ENCODE data around the gene STAB2. TPM values are rescaled to one million over a fixed set of nuclear protein-coding genes. Genes with fewer than 3 reads are reported as not detected.

The STAB2 gene
- total and polyA plus RNA-seq, 4 experiments from 2014 or later: not detected

GRCh38 chr12:103635419-103635818 lies 48.3 kb downstream of the STAB2 start:
- H3K9me3 ChIP-seq (ENCODE audit: control insufficient read depth in 1 of 2, low read length in 2 of 2): no peaks in the 10 kb centered on the region
- no peaks in the 10 kb centered on the region for H3K4me1 ChIP-seq (ENCODE audit: insufficient read depth, low read length)
- no peaks in the 10 kb centered on the region for H3K27me3 ChIP-seq (ENCODE audit: insufficient read depth, low read length)
- Mint-ChIP-seq H3K36me3 (no peaks in the 10 kb centered on the region), H3K27me3 (no peaks in the 10 kb centered on the region), H3K9me3 (peaks cover 0 to 23% (median 9%) of the 10 kb centered on the region in 8 donors), H3K4me3 (no peak overlapping the region), H3K27ac (no peak overlapping the region), H3K4me1 (no peaks in the 10 kb centered on the region)
- no peak for DNase-seq
- intact Hi-C loops (cut with micrococcal nuclease): no loop called here
- no peaks in the 10 kb centered on the region for H3K36me3 ChIP-seq (ENCODE audit: insufficient read depth, low read length)
- H3K27ac ChIP-seq (ENCODE audit: low read depth, low read length): no peak overlapping the region
- POLR2A ChIA-PET (ENCODE audit: partially characterized antibody): interaction anchor here (0.6 kb wide), 1 partner anchor 1345 kb away, joined by 3 read pairs; no protein-coding TSS in a partner anchor
- H3K4me3 ChIP-seq (ENCODE audit: low read length in 2 of 2): no peak overlapping the region
- CTCF ChIA-PET (ENCODE audit: partially characterized antibody): no interaction called here

- ChIA-PET CTCF (ENCODE audit: partially characterized antibody) (no interaction called here), POLR2A (ENCODE audit: partially characterized antibody) (no interaction called here)
- Histone ChIP-seq H3K27ac (ENCODE audit: low read depth, low read length) (no peak overlapping the region), H3K36me3 (ENCODE audit: insufficient read depth, low read length) (no peaks in the 10 kb centered on the region), H3K27me3 (ENCODE audit: insufficient read depth, low read length) (no peaks in the 10 kb centered on the region), H3K4me3 (ENCODE audit: low read length in 2 of 2) (no peak overlapping the region), H3K4me1 (ENCODE audit: insufficient read depth, low read length) (no peaks in the 10 kb centered on the region), H3K9me3 (ENCODE audit: control insufficient read depth in 1 of 2, low read length in 2 of 2) (no peaks in the 10 kb centered on the region)
- H3K27me3 Mint-ChIP-seq: no peaks in the 10 kb centered on the region
- DNase-seq: no peak
- no peaks in the 10 kb centered on the region for H3K4me1 Mint-ChIP-seq
- no peak overlapping the region for H3K27ac Mint-ChIP-seq
- intact Hi-C loops (cut with micrococcal nuclease): no loop called here
- no peaks in the 10 kb centered on the region for H3K36me3 Mint-ChIP-seq
- no peak overlapping the region for H3K4me3 Mint-ChIP-seq
- peaks cover 0 to 20% (median 5%) of the 10 kb centered on the region in 8 donors for H3K9me3 Mint-ChIP-seq
Measured at GRCh38 chr12:103637021-103637420, 49.9 kb downstream of the STAB2 start.

- peaks cover 0 to 16% (median 4%) of the 10 kb centered on the region in 8 donors for H3K9me3 Mint-ChIP-seq
- no peaks in the 10 kb centered on the region for H3K4me1 ChIP-seq (ENCODE audit: insufficient read depth, low read length)
- H3K27ac ChIP-seq (ENCODE audit: low read depth, low read length): no peak overlapping the region
- H3K9me3 ChIP-seq (ENCODE audit: control insufficient read depth in 1 of 2, low read length in 2 of 2): no peaks in the 10 kb centered on the region
- CTCF ChIA-PET (ENCODE audit: partially characterized antibody): no interaction called here
- no peaks in the 10 kb centered on the region for H3K36me3 Mint-ChIP-seq
- H3K4me1 Mint-ChIP-seq: no peaks in the 10 kb centered on the region
- H3K36me3 ChIP-seq (ENCODE audit: insufficient read depth, low read length): no peaks in the 10 kb centered on the region
- no peaks in the 10 kb centered on the region for H3K27me3 ChIP-seq (ENCODE audit: insufficient read depth, low read length)
- H3K27ac Mint-ChIP-seq: no peak overlapping the region
- H3K4me3 ChIP-seq (ENCODE audit: low read length in 2 of 2): no peak overlapping the region
- DNase-seq: no peak
- no peak overlapping the region for H3K4me3 Mint-ChIP-seq
- POLR2A ChIA-PET (ENCODE audit: partially characterized antibody): no interaction called here
- no peaks in the 10 kb centered on the region for H3K27me3 Mint-ChIP-seq
- intact Hi-C loops (cut with micrococcal nuclease): no loop called here
Measured at GRCh38 chr12:103637429-103637828, 50.4 kb downstream of the STAB2 start.

GRCh38 chr12:103639983-103640382 lies 52.9 kb downstream of the STAB2 start:
- intact Hi-C loops (cut with micrococcal nuclease): no loop called here
- H3K36me3 Mint-ChIP-seq: no peaks in the 10 kb centered on the region
- H3K27me3 Mint-ChIP-seq: no peaks in the 10 kb centered on the region
- no peak overlapping the region for H3K27ac Mint-ChIP-seq
- H3K27me3 ChIP-seq (ENCODE audit: insufficient read depth, low read length): no peaks in the 10 kb centered on the region
- H3K4me3 ChIP-seq (ENCODE audit: low read length in 2 of 2): no peak overlapping the region
- H3K9me3 ChIP-seq (ENCODE audit: control insufficient read depth in 1 of 2, low read length in 2 of 2): no peaks in the 10 kb centered on the region
- ChIA-PET POLR2A (ENCODE audit: partially characterized antibody) (no interaction called here), CTCF (ENCODE audit: partially characterized antibody) (no interaction called here)
- no peaks in the 10 kb centered on the region for H3K36me3 ChIP-seq (ENCODE audit: insufficient read depth, low read length)
- DNase-seq: no peak
- no peak overlapping the region for H3K27ac ChIP-seq (ENCODE audit: low read depth, low read length)
- no peak overlapping the region for H3K4me3 Mint-ChIP-seq
- H3K9me3 Mint-ChIP-seq: peaks cover 0 to 12% (median 3%) of the 10 kb centered on the region in 8 donors
- H3K4me1 ChIP-seq (ENCODE audit: insufficient read depth, low read length): no peaks in the 10 kb centered on the region
- H3K4me1 Mint-ChIP-seq: no peaks in the 10 kb centered on the region

- Mint-ChIP-seq H3K36me3 (no peaks in the 10 kb centered on the region), H3K4me1 (no peaks in the 10 kb centered on the region), H3K4me3 (no peak overlapping the region), H3K27ac (no peak overlapping the region), H3K27me3 (no peaks in the 10 kb centered on the region), H3K9me3 (peaks cover 0 to 12% (median 3%) of the 10 kb centered on the region in 8 donors)
- Histone ChIP-seq H3K4me1 (ENCODE audit: insufficient read depth, low read length) (no peaks in the 10 kb centered on the region), H3K9me3 (ENCODE audit: control insufficient read depth in 1 of 2, low read length in 2 of 2) (no peaks in the 10 kb centered on the region), H3K4me3 (ENCODE audit: low read length in 2 of 2) (no peak overlapping the region), H3K36me3 (ENCODE audit: insufficient read depth, low read length) (no peaks in the 10 kb centered on the region), H3K27me3 (ENCODE audit: insufficient read depth, low read length) (no peaks in the 10 kb centered on the region), H3K27ac (ENCODE audit: low read depth, low read length) (no peak overlapping the region)
- ChIA-PET CTCF (ENCODE audit: partially characterized antibody) (no interaction called here), POLR2A (ENCODE audit: partially characterized antibody) (no interaction called here)
- DNase-seq: no peak
- intact Hi-C loops (cut with micrococcal nuclease): no loop called here
Measured at GRCh38 chr12:103640410-103640809, 53.3 kb downstream of the STAB2 start.

GRCh38 chr12:103640831-103641230 lies 53.8 kb downstream of the STAB2 start:
- no peaks in the 10 kb centered on the region for H3K9me3 ChIP-seq (ENCODE audit: control insufficient read depth in 1 of 2, low read length in 2 of 2)
- no peak overlapping the region for H3K4me3 ChIP-seq (ENCODE audit: low read length in 2 of 2)
- no peaks in the 10 kb centered on the region for H3K27me3 Mint-ChIP-seq
- no peaks in the 10 kb centered on the region for H3K36me3 Mint-ChIP-seq
- H3K4me1 Mint-ChIP-seq: no peaks in the 10 kb centered on the region
- H3K9me3 Mint-ChIP-seq: peaks cover 0 to 12% (median 3%) of the 10 kb centered on the region in 8 donors
- no peak overlapping the region for H3K27ac Mint-ChIP-seq
- H3K27me3 ChIP-seq (ENCODE audit: insufficient read depth, low read length): no peaks in the 10 kb centered on the region
- intact Hi-C loops (cut with micrococcal nuclease): no loop called here
- ChIA-PET CTCF (ENCODE audit: partially characterized antibody) (interaction anchor here (1.6 kb wide), 1 partner anchor 8 kb away, joined by 6 read pairs; no protein-coding TSS in a partner anchor), POLR2A (ENCODE audit: partially characterized antibody) (no interaction called here)
- no peak overlapping the region for H3K4me3 Mint-ChIP-seq
- no peak for DNase-seq
- no peaks in the 10 kb centered on the region for H3K4me1 ChIP-seq (ENCODE audit: insufficient read depth, low read length)
- no peak overlapping the region for H3K27ac ChIP-seq (ENCODE audit: low read depth, low read length)
- no peaks in the 10 kb centered on the region for H3K36me3 ChIP-seq (ENCODE audit: insufficient read depth, low read length)

GRCh38 chr12:103642240-103642864 lies 55.3 kb downstream of the STAB2 start:
- CTCF ChIA-PET (ENCODE audit: partially characterized antibody): interaction anchor here (1.6 kb wide), 1 partner anchor 10 kb away, joined by 6 read pairs; no protein-coding TSS in a partner anchor
- intact Hi-C loops (cut with micrococcal nuclease): no loop called here
- POLR2A ChIA-PET (ENCODE audit: partially characterized antibody): no interaction called here

More at GRCh38 chr12:103642240-103642864, 55.3 kb downstream of the STAB2 start:
- no peaks in the 10 kb centered on the region for H3K4me1 ChIP-seq (ENCODE audit: insufficient read depth, low read length)
- no peak overlapping the region for H3K27ac ChIP-seq (ENCODE audit: low read depth, low read length)
- H3K4me3 ChIP-seq (ENCODE audit: low read length in 2 of 2): no peak overlapping the region
- no peaks in the 10 kb centered on the region for H3K36me3 ChIP-seq (ENCODE audit: insufficient read depth, low read length)
- Mint-ChIP-seq H3K27me3 (peaks cover 3% of the 10 kb centered on the region in 2 donors), H3K9me3 (peaks cover 0 to 12% (median 3%) of the 10 kb centered on the region in 8 donors), H3K36me3 (no peaks in the 10 kb centered on the region), H3K4me1 (no peaks in the 10 kb centered on the region), H3K4me3 (no peak overlapping the region), H3K27ac (no peak overlapping the region)
- no peaks in the 10 kb centered on the region for H3K9me3 ChIP-seq (ENCODE audit: control insufficient read depth in 1 of 2, low read length in 2 of 2)
- H3K27me3 ChIP-seq (ENCODE audit: insufficient read depth, low read length): no peaks in the 10 kb centered on the region
- DNase-seq: no peak
